ENCODE results near the gene FBXO8. TPM values are rescaled to one million over a fixed set of nuclear protein-coding genes. Genes with fewer than 3 reads are reported as not detected.

FBXO8 gene
- total RNA-seq, 1 donor from 2014 or later: 14.7 TPM

DNA sequence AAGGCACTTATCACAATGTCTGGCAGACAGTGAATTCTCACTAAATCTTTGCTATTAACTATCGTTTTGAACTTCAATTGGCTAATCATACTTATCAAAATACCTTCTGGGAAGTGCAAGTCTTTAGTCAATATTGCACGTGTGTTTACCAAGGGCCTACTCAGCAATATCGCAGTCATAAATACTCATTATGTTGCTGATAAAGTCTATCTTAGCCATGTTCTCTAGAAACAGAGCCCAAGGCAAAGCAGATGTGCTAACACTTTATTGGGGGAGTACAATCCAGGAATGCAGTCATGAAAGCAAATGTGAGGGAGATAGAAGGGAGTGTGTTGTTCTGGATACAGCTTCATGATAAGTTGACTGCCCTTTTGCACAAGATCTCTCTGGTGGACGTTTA, 90.5 kb downstream of the FBXO8 start:
- no peak overlapping the region for H3K4me3 ChIP-seq (ENCODE audit: low read depth, low read length)
- no peak for DNase-seq (ENCODE audit: low read depth)
- TF ChIP-seq, protein P1, sequence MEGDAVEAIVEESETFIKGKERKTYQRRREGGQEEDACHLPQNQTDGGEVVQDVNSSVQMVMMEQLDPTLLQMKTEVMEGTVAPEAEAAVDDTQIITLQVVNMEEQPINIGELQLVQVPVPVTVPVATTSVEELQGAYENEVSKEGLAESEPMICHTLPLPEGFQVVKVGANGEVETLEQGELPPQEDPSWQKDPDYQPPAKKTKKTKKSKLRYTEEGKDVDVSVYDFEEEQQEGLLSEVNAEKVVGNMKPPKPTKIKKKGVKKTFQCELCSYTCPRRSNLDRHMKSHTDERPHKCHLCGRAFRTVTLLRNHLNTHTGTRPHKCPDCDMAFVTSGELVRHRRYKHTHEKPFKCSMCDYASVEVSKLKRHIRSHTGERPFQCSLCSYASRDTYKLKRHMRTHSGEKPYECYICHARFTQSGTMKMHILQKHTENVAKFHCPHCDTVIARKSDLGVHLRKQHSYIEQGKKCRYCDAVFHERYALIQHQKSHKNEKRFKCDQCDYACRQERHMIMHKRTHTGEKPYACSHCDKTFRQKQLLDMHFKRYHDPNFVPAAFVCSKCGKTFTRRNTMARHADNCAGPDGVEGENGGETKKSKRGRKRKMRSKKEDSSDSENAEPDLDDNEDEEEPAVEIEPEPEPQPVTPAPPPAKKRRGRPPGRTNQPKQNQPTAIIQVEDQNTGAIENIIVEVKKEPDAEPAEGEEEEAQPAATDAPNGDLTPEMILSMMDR (conservative IDR thresholded peaks at IDR 0.05; ENCODE audit: low read depth, low read length): no peak

DNA sequence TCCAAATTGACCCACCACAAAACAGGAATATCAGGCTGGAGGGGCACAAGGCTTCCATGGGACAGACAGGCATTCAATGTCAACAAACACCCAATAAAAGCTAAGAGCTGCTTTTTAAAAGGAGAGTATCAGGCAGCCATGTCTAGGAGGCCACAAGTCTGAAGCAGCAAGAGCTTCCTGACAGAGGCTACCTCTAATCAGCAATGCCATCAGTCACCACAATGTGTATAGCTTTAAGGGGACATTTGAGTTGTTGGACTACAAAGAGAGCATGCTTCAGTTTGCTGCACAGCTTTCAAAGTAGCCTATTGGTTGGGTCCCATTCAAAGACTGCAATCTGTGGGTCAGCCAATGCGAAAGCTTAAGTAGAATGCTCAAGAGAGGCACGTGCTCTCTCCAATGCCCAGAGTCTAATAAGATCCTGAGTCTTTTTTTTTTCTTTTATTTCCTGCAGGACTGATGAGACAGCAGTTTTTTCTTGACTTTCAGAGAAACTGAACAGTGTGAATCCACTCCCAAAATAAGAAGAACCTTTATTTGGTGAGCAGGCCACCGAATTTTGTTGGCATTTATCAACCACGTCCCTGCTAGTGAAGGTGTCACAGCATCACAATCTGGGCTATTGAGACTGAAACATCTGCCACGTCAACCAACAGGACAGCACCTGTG, 92.5 kb downstream of the FBXO8 start:
- no peak for DNase-seq (ENCODE audit: low read depth)
- TF ChIP-seq, protein P1 (conservative IDR thresholded peaks at IDR 0.05; ENCODE audit: low read depth, low read length): no peak
- no peak overlapping the region for H3K4me3 ChIP-seq (ENCODE audit: low read depth, low read length)

DNA sequence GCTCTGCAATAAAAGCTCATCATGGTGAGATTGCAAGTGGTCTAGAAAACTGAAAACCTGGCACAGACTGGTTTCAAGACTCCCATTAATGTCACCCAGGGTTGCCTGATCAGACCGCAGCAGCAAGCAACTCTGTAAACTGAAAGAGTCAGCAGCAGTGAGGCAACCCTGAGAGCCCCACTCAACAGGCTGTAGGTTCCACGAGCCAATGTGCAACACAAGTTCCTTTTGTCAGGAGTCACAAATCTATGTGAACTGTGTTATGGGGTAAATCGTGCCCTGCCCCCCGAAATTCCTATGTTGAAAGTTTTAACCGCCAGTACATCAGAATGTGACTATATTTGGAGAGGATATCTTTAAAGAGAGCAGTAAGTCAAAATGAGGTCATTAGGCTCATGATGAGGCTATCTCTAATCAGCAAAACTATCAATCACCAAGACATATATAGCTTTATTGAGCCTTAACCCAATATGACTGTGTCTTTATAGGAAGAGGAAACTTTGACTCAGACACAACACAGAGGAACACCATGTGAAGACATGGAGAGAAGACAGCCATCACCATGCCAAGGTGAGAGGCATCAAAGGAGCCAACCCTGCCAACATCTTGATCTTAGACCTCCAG, 94.0 kb downstream of the FBXO8 start:
- H3K4me3 ChIP-seq (ENCODE audit: low read depth, low read length): no peak overlapping the region
- TF ChIP-seq, protein P1 (conservative IDR thresholded peaks at IDR 0.05; ENCODE audit: low read depth, low read length): no peak
- DNase-seq (ENCODE audit: low read depth): no peak

Other genes with a start within 250 kb of the FBXO8 start
- gene CEP44, start 244 bp upstream of the FBXO8 start, total RNA-seq: 8.6 and 17.8 TPM in 2 replicates
- 2.8 and 3.8 TPM in 2 replicates for gene HPGD, start 238.8 kb upstream of the FBXO8 start, total RNA-seq